K562 (cell line): Measurements from ENCODE around the gene TNPO3. TPM values are rescaled to one million over a fixed set of nuclear protein-coding genes. Genes with fewer than 3 reads are reported as not detected.

Experiments
- ATAC-seq: fragments of 200-7000 bp; cut with Tn5 transposase; 3 replicates; pipeline ENCODE4 v1.9.1; 2020; ENCODE audit warnings: moderate library complexity
- BruUV-seq: library from RNA; stranded (reverse); fragments of 400-500 nt; replicated peaks from 2 replicates; lab custom pipeline; 2021; lab: Mats Ljungman, UMichigan
- CTCF ChIA-PET: fragments of 300-600 bp; formaldehyde crosslinking; extraction: SDS; loops from one replicate; lab custom pipeline; 2021; ENCODE audit warnings: low intra/inter-chr PET ratio; lab: Yijun Ruan, JAX
- POLR2A ChIA-PET: fragments of 300-600, 350-650 bp; sonication (Branson Sonifier 250); formaldehyde crosslinking; extraction: SDS; loops from one replicate; lab custom pipeline; 2021; ENCODE audit warnings: antibody characterized with exemption, inconsistent platforms; lab: Yijun Ruan, JAX
- DNase-seq, 4 experiments: peaks; one replicate each; pipeline versions ENCODE4 v3.0.0 to v3.0.0-alpha.2; 2011 to 2018; ENCODE audit warnings: low spot score in 3 of 4, mixed read lengths in 3 of 4; ENCODE audit errors: extremely low read depth in 1 of 4
- FAIRE-seq: peaks from 2 replicates; lab custom pipeline; 2011; peaks lifted over from hg19 to GRCh38; lab: Jason Lieb, UNC
- H2AFZ ChIP-seq: 2 replicates; pipeline ENCODE4 v1.6.0; 2011; ENCODE audit warnings: low read depth, low read length, control low read depth, inconsistent platforms
- H3K27ac ChIP-seq: fragments of 200-600 bp; 3 replicates; pipeline ENCODE4 v1.8.0; 2011; ENCODE audit warnings: low read depth, mild to moderate bottlenecking, control low read depth, inconsistent platforms, low read length, moderate library complexity, mixed read lengths; ENCODE audit errors: extremely low read depth
- H3K27me3 ChIP-seq, 2 experiments: fragments of 300-600 bp in 1 of 2; 2 replicates in 1 of 2; 3 replicates in 1 of 2; pipeline versions ENCODE4 v1.6.0 to v1.8.0; 2011; ENCODE audit warnings: inconsistent platforms in 2 of 2, low read length in 2 of 2, mild to moderate bottlenecking in 1 of 2, mixed read lengths in 1 of 2, moderate library complexity in 1 of 2; ENCODE audit not compliant: control insufficient read depth in 2 of 2, insufficient read depth in 2 of 2
- H3K36me3 ChIP-seq: fragments of 300-600 bp; 3 replicates; pipeline ENCODE4 v1.8.0; 2011; ENCODE audit warnings: mild to moderate bottlenecking, low read length, inconsistent platforms; ENCODE audit not compliant: control insufficient read depth, insufficient read depth
- H3K4me1 ChIP-seq, 2 experiments: fragments of 200-600 bp in 1 of 2; replicated peaks in 1 of 2; 2 replicates in 1 of 2; 3 replicates in 1 of 2; pipeline versions ENCODE4 v1.5.1 to v1.8.0; 2011; ENCODE audit warnings: inconsistent platforms in 2 of 2, low read length in 2 of 2, mild to moderate bottlenecking in 1 of 2, mixed read lengths in 1 of 2, moderate library complexity in 1 of 2; ENCODE audit not compliant: control insufficient read depth in 2 of 2, insufficient read depth in 2 of 2
- H3K4me2 ChIP-seq: 2 replicates; pipeline ENCODE4 v1.6.1; 2011; ENCODE audit warnings: low read length, control low read depth, inconsistent platforms, mixed read lengths; ENCODE audit not compliant: insufficient read depth
- H3K4me3 ChIP-seq: fragments of 200-600 bp; sonication (generic), shearing (Covaris generic); 2 replicates; pipeline ENCODE4 v1.5.1; 2016; ENCODE audit warnings: control low read depth, inconsistent platforms
- H3K79me2 ChIP-seq: fragments of 200-600 bp; 3 replicates; pipeline ENCODE4 v1.8.0; 2011; ENCODE audit warnings: low read length, inconsistent platforms; ENCODE audit not compliant: control insufficient read depth, insufficient read depth
- H3K9ac ChIP-seq, 2 experiments: 2 replicates each; pipeline versions ENCODE4 v1.6.0 to v1.6.1; 2011; ENCODE audit warnings: low read depth in 2 of 2, low read length in 2 of 2, control low read depth in 1 of 2, inconsistent platforms in 1 of 2, mild to moderate bottlenecking in 1 of 2, mixed read lengths in 1 of 2; ENCODE audit not compliant: insufficient read depth in 1 of 2
- H3K9me1 ChIP-seq: one replicate; pipeline ENCODE4 v1.6.0; 2011; ENCODE audit warnings: inconsistent platforms, mild to moderate bottlenecking, low read length, moderate library complexity; ENCODE audit not compliant: control insufficient read depth, insufficient read depth
- H3K9me3 ChIP-seq: replicated peaks from 2 replicates; pipeline ENCODE4 v1.5.1; 2011; ENCODE audit warnings: low read depth, low read length, inconsistent platforms; ENCODE audit not compliant: control insufficient read depth, insufficient read depth
- H4K20me1 ChIP-seq: replicated peaks from 2 replicates; pipeline ENCODE4 v1.6.1; 2011; ENCODE audit warnings: low read length, inconsistent platforms, mixed read lengths; ENCODE audit not compliant: control insufficient read depth, insufficient read depth
- ATF3 ChIP-seq, 2 experiments: fragments of 450-650 bp in 1 of 2; sonication (generic) in 1 of 2; formaldehyde crosslinking in 1 of 2; IDR thresholded peaks in 1 of 2; conservative IDR thresholded peaks in 1 of 2; 2 replicates each; pipeline versions ENCODE4 v1.6.1 to v1.8.1; 2016 to 2023; ENCODE audit warnings: mild to moderate bottlenecking in 2 of 2, moderate library complexity in 2 of 2, inconsistent platforms in 1 of 2, missing genetic modification reagents in 1 of 2
- C11orf30 ChIP-seq: fragments of 450-650 bp; IDR thresholded peaks from 2 replicates; pipeline ENCODE4 v1.6.1; 2016; ENCODE audit warnings: low read depth, mild to moderate bottlenecking
- CBFA2T2 ChIP-seq: fragments of 450-650 bp; conservative IDR thresholded peaks from 2 replicates; pipeline ENCODE4 v1.6.1; 2017; ENCODE audit warnings: mild to moderate bottlenecking
- CBFA2T3 ChIP-seq: fragments of 450-650 bp; IDR thresholded peaks from 2 replicates; pipeline ENCODE4 v1.6.1; 2017
- FOS ChIP-seq: IDR thresholded peaks from 3 replicates; pipeline ENCODE4 v1.6.1; 2011; ENCODE audit not compliant: insufficient read length; ENCODE audit errors: extremely low read depth
- HDAC2 ChIP-seq: fragments of 450-650 bp; IDR thresholded peaks from 2 replicates; pipeline ENCODE4 v1.6.1; 2016; ENCODE audit warnings: mild to moderate bottlenecking
- KDM1A ChIP-seq, 2 experiments: fragments of 450-650 bp; IDR thresholded peaks; 2 replicates each; pipeline ENCODE4 v1.6.1; 2016; ENCODE audit warnings: mild to moderate bottlenecking in 2 of 2
- MLX ChIP-seq, 2 experiments: fragments of 450-650 bp in 1 of 2; sonication (generic) in 1 of 2; formaldehyde crosslinking; conservative IDR thresholded peaks; 2 replicates each; pipeline versions ENCODE4 v1.4.0 to v1.8.1; 2020 to 2022; ENCODE audit warnings: mild to moderate bottlenecking in 1 of 2, missing genetic modification reagents in 1 of 2
- NCOR1 ChIP-seq: fragments of 450-650 bp; IDR thresholded peaks from 2 replicates; pipeline ENCODE4 v1.6.1; 2016; ENCODE audit warnings: mild to moderate bottlenecking, moderate library complexity
- RBM15 ChIP-seq: fragments of 200-400 bp; formaldehyde crosslinking; IDR thresholded peaks from 2 replicates; pipeline ENCODE4 v1.6.1; 2018; ENCODE audit warnings: mild to moderate bottlenecking, low read length, moderate library complexity; ENCODE audit not compliant: insufficient read depth
- TAL1 ChIP-seq: fragments of 450-650 bp; IDR thresholded peaks from 2 replicates; pipeline ENCODE4 v1.6.1; 2016; ENCODE audit warnings: mild to moderate bottlenecking
- TEAD4 ChIP-seq, 2 experiments: sonication (generic) in 1 of 2; formaldehyde crosslinking in 1 of 2; IDR thresholded peaks; 2 replicates each; pipeline versions ENCODE4 v1.6.1 to v1.8.0; 2012 to 2022; ENCODE audit warnings: borderline replicate concordance in 1 of 2, inconsistent platforms in 1 of 2, low read length in 1 of 2, mild to moderate bottlenecking in 1 of 2, missing genetic modification reagents in 1 of 2
- THAP7 ChIP-seq: fragments of 250-450 bp; sonication (Bioruptor Pico); IDR thresholded peaks from 2 replicates; pipeline ENCODE4 v1.5.0; 2021
- TRIM24 ChIP-seq, 2 experiments: fragments of 450-650 bp; IDR thresholded peaks; 2 replicates each; pipeline ENCODE4 v1.6.1; 2016
- ZBTB49 ChIP-seq: sonication (generic); formaldehyde crosslinking; IDR thresholded peaks from 2 replicates; pipeline ENCODE4 v1.8.0; 2022; ENCODE audit warnings: missing genetic modification reagents, mild to moderate bottlenecking, borderline replicate concordance
- ZNF778 ChIP-seq: fragments of 450-650 bp; formaldehyde crosslinking; IDR thresholded peaks from 2 replicates; pipeline ENCODE4 v1.4.0; 2020; ENCODE audit warnings: mild to moderate bottlenecking, moderate library complexity
- in situ Hi-C: fragments of 300-500 bp; cut with MboI; formaldehyde crosslinking; loops from 4 replicates; pipeline ENCODE4 v1.15.0; 2018; ENCODE audit warnings: inconsistent platforms, mixed read lengths
- intact Hi-C: fragments of 100-400 bp; cut with micrococcal nuclease; formaldehyde crosslinking; loops from 2 replicates; pipeline ENCODE4 v1.14.2; 2022
- polyA plus RNA-seq, 8 experiments: library from polyadenylated mRNA; depleted of rRNA in 4 of 8; stranded (reverse) in 5 of 8; unstranded in 3 of 8; fragments of >200 nt; fragmentation: Nextera tagmentation in 2 of 8; fragmentation: Illumina TruSeq in 1 of 8; extraction: Ambion mirVana in 2 of 8; extraction: Trizol in 1 of 8; gene quantifications; 2 replicates each; pipeline versions ENCODE4 v1.2.1 to v1.2.3, GENCODE V29; 2011 to 2014; ENCODE audit warnings: inconsistent platforms in 1 of 8, missing spikeins in 1 of 8
- total RNA-seq, 7 experiments: library from RNA; depleted of rRNA in 6 of 7; stranded (reverse); fragments of >200 nt in 6 of 7; fragmentation: Illumina TruSeq in 2 of 7; extraction: Trizol in 2 of 7; gene quantifications; 2 replicates each; pipeline versions ENCODE4 v1.2.1 to v1.2.3, GENCODE V29; 2011 to 2021; ENCODE audit warnings: low replicate concordance in 1 of 7

The TNPO3 gene
- total and polyA plus RNA-seq, 9 of the 15 experiments (the other 6 are each of a cell fraction or from before 2014, with no cell fraction given): 35.8 to 125 (median 110) TPM

GRCh38 chr7:128988372-128988771 is 66.5 kb downstream of the TNPO3 start:
- POLR2A ChIA-PET: no interaction called here
- no peak for FAIRE-seq
- CTCF ChIA-PET: no interaction called here
- peaks cover 6% of the 10 kb centered on the region for H3K9me1 ChIP-seq
- intact Hi-C loops: no loop called here
- no TSS peak for BruUV-seq
- H3K4me3 ChIP-seq: no peak overlapping the region
- H4K20me1 ChIP-seq: no peaks in the 10 kb centered on the region; the same call in 1 of the 2 replicates
- H3K4me2 ChIP-seq: no peak overlapping the region
- no peak overlapping the region for H3K27ac ChIP-seq
- DNase-seq: no peak
- no peak overlapping the region for H3K9ac ChIP-seq
- peaks cover 94% of the 10 kb centered on the region for H3K36me3 ChIP-seq
- no peak for ATAC-seq
- in situ Hi-C loops: no loop called here
- H2AFZ ChIP-seq: no peak overlapping the region
- H3K4me1 ChIP-seq: no peaks in the 10 kb centered on the region
- H3K27me3 ChIP-seq: no peaks in the 10 kb centered on the region
- H3K9me3 ChIP-seq: no peaks in the 10 kb centered on the region
- H3K79me2 ChIP-seq: no peaks in the 10 kb centered on the region
- TF ChIP-seq TRIM24 (IDR thresholded peaks at IDR 0.05) (no peak), ZBTB49 (CRISPR knock-in tag) (no peak), MLX (CRISPR knock-in tag; conservative IDR thresholded peaks at IDR 0.05) (no peak), THAP7 (CRISPR knock-in tag) (no peak), ATF3 (IDR thresholded peaks at IDR 0.05) (no peak), ATF3 (CRISPR knock-in tag; conservative IDR thresholded peaks at IDR 0.05) (no peak), KDM1A (IDR thresholded peaks at IDR 0.05) (peak; percentile 76 to 83), CBFA2T2 (peak; percentile 16; the same call in 1 of the 2 replicates), TEAD4 (IDR thresholded peaks at IDR 0.05; ENCODE audit: low read length) (0 out of 2 replicates have a peak, but pooled peaks have one; percentile 33), TEAD4 (CRISPR knock-in tag; IDR thresholded peaks at IDR 0.05; ENCODE audit: borderline replicate concordance) (no peak), NCOR1 (no peak), ZNF778 (CRISPR knock-in tag) (no peak), FOS (no peak), RBM15 (no peak), HDAC2 (0 out of 2 replicates have a peak, but pooled peaks have one; percentile 23), CBFA2T3 (peak; percentile 51; the same call in 1 of the 2 replicates), C11orf30 (no peak), TAL1 (0 out of 2 replicates have a peak, but pooled peaks have one; percentile 13)
